DMS153 treated with DMSO at 0.1 percent for 48 hours (cell line): Measurements from ENCODE around the gene ATXN7.

Source experiments
- DNase-seq: peaks from one replicate; lab custom pipeline; 2025; ENCODE audit not compliant: unreplicated experiment; lab: John Stamatoyannopoulos, UW

Gene ATXN7

DNA sequence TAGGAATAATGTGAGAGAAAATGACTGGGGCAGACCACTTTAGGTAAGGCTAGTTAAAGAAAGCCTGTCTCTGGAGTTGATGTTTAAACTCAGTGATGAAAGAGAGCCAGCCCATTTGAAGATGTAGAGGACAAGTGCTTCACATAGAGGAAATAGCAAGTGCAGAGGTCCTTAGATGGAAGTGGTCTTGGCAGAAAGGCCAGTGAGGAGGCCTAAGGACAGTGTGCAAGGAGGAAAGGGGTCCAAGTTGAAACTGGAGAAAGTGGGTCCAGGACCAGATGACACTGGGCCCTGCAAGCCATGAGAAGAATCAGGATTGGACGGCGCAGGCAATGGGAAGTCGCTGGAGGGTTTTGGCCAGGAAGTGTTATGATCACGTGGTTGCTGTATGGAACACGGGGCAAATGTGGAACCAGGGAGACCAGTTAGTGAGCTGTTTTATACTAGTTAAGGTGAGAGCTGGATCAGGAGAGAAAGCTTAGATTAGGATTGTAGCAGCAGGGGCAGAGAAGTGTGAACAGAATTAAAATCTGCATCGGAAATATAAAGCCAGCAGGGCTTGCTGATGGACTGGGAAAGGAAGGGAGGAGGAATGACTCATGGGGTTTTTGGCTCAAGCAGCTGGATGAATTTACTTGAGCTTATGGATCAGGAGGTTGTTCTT is 96.5 kb downstream of the ATXN7 start:
- DNase-seq = no peak

DNA sequence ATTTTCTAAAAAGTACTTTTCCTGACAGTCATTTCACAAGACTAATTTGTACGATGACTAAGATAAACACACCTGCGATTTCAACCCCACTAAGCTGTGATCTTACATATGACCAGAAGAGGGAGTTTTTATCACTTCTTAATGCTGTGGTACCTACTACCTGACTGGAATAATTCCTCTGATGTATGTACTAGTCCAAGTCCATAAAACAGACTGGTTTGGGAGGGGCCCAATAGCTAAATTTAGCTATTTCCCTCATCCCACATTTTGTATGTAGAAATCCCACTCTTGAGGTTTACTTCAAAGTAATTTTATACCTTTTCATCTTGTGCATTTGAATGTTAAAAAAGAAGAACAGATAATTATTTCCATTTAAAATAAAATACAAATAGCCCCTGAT is 98.2 kb downstream of the ATXN7 start:
- peak; percentile 4 for DNase-seq

DNA sequence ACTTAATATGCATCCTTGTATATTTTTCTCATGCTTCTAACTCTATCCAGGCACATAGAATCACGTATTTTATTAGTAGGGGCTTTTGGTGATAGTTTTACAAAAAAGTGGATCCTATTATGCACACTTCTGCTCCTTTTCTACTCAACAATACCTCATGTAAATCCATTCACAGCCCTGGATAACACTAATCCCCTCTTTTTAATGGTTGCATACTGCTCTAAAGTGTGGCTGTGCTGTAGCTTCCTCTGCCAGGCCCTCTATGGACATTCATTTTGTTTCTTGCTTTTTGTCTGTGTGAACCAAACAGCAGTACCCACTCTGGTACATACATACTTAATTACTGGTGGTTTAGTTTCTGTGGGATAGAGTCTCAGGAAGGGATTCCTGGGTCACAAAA is 99.8 kb downstream of the ATXN7 start:
- DNase-seq = no peak

DNA sequence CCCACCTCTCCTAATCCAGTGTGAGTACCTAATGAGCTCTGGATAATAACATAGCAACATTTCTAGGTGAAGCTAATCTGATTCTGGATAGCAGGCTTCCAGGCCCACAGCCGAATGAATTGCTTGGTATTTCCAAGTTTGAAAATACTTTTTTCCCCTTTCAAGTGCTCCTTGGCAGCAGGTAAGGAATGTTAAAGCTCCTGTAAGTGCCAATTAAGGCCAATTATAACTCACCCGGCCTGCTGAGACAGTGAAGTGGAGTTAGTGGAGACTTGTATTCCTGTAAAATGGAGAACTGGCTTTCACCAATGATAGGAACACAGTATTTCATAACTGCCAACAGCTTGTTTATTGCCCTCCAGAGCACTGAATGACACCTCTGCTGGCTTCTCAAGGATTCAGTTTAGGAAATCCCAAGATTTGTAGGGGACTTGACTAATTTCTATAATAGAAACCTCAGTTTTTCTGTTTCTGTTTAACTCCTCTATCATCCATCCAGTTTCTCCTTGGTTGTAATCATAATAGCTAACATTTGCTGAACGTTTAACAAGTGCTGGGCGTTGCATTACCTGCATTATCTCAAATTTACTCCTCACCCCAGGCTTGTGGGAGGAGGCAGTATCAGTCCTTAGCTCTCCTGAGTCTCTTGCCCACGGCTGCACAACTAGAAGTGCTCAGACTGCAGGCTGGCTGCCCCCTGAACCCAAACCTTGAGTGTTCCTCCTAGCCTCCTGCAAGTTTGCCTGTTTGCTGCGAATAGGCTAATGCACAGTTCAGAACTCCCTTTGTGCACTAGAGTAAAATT is 101.2 kb downstream of the ATXN7 start:
- no peak for DNase-seq

DNA sequence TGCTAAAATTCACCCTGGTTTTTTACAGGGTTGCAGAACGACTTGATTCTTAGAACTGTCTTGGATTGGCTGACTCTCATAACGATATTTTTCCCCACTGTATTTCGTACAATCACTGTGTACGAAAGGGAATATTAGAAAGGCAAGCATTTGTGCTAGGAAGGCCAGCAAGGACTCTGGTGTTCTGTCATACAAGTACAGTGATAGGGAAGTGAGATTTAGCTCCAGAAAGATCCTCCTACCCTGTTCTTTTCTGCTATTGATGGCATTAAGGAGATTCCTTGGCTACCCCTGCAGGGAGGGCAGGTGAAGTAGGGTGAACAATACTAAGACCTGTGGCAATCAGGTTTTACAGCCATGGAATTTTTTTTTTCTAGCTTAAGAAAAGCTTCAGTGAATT is 102.3 kb downstream of the ATXN7 start:
- DNase-seq = no peak

- DNase-seq = no peak
Observed at GRCh38 chr3:63966871-63967270, 103.2 kb downstream of the ATXN7 start.

GRCh38 chr3:63967675-63968611 is 104.3 kb downstream of the ATXN7 start:
- DNase-seq = no peak

DNA sequence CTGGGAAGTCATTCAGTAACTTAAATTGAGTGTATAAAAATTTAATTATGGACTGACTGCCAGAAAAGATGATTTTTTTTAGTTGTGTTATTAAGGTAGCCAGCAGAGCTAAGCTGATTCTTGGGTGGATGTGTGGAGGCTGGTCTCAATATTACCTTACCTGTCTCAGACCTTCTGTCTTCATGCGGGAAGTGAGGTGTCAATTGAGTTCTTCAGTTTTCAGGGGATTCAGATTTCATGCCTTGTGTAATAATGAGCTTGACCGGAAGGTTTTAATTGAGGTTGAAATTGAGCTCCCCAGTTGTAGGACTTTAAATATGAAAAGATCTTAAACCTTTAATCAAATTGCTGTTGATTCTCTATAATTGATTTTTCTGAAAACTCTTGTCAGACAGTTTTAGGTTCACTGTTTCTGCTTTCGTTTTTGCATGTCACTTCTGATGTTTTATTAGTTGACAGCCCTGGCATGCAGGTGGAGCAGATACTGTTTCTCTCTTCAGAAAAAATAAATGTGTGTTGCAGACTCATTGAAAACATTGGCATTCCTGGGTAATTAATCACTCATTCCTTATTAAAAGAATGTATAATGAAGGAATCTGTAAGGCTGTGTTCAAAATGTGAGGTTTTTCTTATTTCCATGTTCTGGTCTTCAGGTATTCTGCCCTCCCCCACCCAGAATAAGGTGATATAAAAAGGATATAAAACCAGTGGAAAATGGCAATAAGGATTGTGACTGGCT is 105.1 kb downstream of the ATXN7 start:
- no peak for DNase-seq

DNA sequence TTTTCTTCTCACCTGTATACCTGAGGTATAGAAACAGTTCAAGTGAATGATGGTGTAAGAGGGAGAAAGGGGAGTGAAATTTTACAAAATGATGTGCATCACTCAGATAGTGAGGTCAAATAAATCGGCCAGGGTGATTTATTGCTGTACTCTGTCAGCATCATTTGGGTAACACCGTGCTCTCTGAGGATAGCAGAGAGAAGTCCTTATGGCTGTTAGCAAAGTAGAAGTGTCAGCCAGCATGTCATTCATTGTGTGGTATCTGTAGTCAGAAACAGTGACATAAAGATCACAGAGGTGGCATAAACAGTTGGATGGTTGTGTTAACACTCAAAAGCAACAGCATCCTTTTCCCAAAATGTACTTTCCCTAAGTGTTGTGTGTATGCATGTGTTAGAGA is 106.2 kb downstream of the ATXN7 start:
- DNase-seq = no peak

DNA sequence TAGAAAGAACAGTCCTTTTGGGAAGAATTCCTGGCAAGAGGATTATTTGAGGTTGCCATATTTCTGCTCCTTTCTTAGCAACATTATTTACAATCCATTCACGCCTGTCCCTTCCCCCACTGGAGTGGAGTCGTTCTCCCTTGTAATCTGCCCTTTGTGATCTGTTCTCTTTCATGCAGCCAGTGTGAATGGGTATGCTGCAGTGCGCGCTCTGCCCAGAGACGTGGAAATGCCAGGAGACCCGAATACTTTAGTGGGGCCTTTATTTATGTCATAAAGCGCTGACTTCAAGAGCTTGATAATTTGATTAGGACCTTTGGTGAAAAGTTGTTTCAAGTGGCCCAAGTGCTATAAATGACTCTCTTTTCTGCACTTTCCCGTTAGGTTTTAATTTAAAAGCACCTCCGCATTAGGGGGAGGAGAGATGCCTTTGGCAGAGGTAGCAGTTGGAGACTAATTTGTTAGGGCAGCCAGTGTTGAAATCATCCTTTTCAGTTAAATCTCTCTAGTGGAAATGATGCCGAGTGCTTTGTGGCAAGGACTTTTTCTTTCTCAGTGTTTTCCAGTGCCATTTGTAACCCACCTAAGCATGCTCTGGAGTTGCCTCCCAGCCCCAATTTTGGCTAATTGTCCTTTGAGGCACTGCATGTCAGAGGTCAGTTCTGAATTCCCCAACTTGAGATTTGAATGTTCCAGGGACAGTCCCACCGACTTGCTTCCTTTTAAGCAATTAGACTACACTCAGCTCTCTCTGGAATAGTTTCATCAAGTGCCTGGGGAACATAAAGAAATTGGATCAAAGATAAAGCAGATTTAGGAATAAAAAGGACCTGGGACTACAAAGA is 107.2 kb downstream of the ATXN7 start:
- no peak for DNase-seq

DNA sequence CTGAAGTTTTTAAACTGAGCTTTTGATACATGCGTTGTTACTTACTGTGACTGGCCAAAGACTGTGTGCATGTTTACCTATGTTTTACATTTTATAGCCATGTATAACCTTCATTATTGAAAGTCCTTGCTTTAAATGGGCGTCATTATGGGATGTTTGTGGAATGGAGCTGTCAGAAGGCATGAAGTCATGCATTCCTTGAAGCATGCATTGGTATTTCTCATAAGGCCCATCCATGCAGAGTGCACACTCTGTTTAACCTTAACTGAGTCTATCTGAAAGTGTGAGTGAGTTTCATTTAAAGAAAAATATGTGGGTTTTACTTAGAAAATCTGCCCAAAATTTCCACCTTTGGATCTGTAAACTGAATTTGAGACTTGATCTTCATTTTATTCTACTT is 108.5 kb downstream of the ATXN7 start:
- no peak for DNase-seq

GRCh38 chr3:63972987-63973386 is 109.3 kb downstream of the ATXN7 start:
- DNase-seq = no peak

DNA sequence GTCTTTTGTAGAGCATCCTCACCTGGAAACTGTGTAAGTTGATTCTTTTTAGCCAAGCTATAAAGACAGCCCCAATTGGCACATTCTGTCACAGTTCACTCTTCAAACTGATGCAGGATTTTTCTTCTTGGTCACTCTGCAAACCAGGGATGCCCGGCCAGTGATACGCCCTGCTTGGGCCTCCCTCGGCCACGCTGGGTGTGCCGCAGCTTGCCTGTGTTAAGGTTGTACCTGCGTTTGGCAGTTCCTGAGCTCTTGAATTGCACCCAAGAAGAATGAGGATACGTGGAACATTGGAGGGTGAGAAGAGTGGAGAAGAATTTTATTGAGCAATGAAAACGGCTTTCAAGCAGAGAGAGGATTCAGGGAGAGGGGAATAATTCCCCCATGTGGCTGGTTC is 109.7 kb downstream of the ATXN7 start:
- no peak for DNase-seq

DNA sequence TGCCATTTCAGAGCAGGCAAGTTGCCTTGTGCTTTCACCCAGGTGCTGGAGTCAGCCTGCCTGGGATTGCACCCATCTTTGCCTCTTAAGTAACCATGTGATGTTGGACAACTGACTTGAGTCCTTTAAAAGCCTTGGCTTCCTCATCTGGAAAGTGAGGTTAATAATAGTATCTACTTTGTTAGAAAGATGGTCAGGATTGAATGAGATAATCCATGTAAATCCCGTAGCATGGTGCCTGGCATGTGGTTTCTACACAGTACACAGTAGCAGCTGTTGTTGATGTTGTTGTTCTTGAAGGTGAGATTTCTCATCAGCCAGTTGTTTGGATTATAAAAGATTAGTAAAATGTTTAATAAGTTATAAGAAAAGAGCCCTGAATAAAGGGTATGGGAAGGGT is 110.8 kb downstream of the ATXN7 start:
- DNase-seq = no peak

- no peak for DNase-seq
Observed at GRCh38 chr3:63975723-63976122, 112.1 kb downstream of the ATXN7 start.

GRCh38 chr3:63976161-63976871 is 112.6 kb downstream of the ATXN7 start:
- DNase-seq = no peak

DNA sequence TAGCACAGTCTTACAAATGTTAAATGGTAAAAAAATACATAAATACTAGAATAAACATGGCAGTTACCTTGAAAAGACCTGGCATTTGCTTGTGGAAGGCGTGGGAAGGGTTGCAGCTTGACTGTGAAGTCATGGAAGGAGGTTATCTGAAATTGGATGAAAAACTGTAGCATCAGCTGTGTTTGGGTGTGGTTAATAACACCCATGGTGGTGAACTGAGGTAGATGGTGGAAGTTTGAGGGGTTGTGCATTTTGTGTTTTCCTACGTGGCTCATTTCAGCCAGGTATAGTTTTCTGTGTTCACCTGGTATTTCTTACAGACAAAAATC is 113.2 kb downstream of the ATXN7 start:
- no peak for DNase-seq

GRCh38 chr3:63977893-63978292 is 114.2 kb downstream of the ATXN7 start:
- no peak for DNase-seq

- DNase-seq = no peak
Observed at GRCh38 chr3:63979093-63979885, 115.6 kb downstream of the ATXN7 start.
